Neural progenitor cell (in vitro differentiated cells): Measurements from ENCODE around the gene RPS26. TPM values are rescaled to one million over a fixed set of nuclear protein-coding genes. Genes with fewer than 3 reads are reported as not detected.
A peak's percentile ranks its signal among the peaks of the same experiment; 100 is the strongest.
"Not testable (repeated sequence)": the region's sequence is repeated elsewhere in the genome, so short reads cannot be mapped to it uniquely, and the experiment has no call there.

Experiments
- DNase-seq: peaks from one replicate; pipeline ENCODE4 v3.0.0-alpha.2; 2016; ENCODE audit warnings: low spot score
- H2AFZ ChIP-seq: fragments of 200-600 bp; sonication (generic); replicated peaks from 2 replicates; pipeline ENCODE4 v1.6.1; 2016; ENCODE audit warnings: antibody characterized with exemption
- H3F3A ChIP-seq: fragments of 200-600 bp; sonication (generic); 2 replicates; pipeline ENCODE4 v1.6.1; 2016; ENCODE audit warnings: antibody characterized with exemption, low read depth
- H3K27ac ChIP-seq: fragments of 200-600 bp; sonication (generic); 2 replicates; pipeline ENCODE4 v1.5.1; 2016; ENCODE audit warnings: mild to moderate bottlenecking
- H3K27me3 ChIP-seq: fragments of 200-600 bp; sonication (generic); 2 replicates; pipeline ENCODE4 v1.6.1; 2016; ENCODE audit warnings: mild to moderate bottlenecking, moderate library complexity
- H3K36me3 ChIP-seq: fragments of 200-600 bp; sonication (generic); 2 replicates; pipeline ENCODE4 v1.5.1; 2016
- H3K4me1 ChIP-seq: fragments of 200-600 bp; sonication (generic); 2 replicates; pipeline ENCODE4 v1.6.1; 2016; ENCODE audit warnings: mixed run types
- H3K4me2 ChIP-seq: fragments of 200-600 bp; sonication (generic); 2 replicates; pipeline ENCODE4 v1.6.1; 2016
- H3K4me3 ChIP-seq: fragments of 200-600 bp; sonication (generic); 2 replicates; pipeline ENCODE4 v1.5.1; 2016
- H3K79me2 ChIP-seq: fragments of 200-600 bp; sonication (generic); 2 replicates; pipeline ENCODE4 v1.6.1; 2016; ENCODE audit warnings: low read depth
- H3K9ac ChIP-seq: fragments of 200-600 bp; sonication (generic); 2 replicates; pipeline ENCODE4 v1.6.1; 2016
- H3K9me3 ChIP-seq: fragments of 200-600 bp; sonication (generic); 2 replicates; pipeline ENCODE4 v1.5.1; 2016; ENCODE audit warnings: low read depth
- H4K20me1 ChIP-seq: fragments of 200-600 bp; sonication (generic); 2 replicates; pipeline ENCODE4 v1.6.1; 2016; ENCODE audit warnings: low read depth
- H3K27ac Mint-ChIP-seq: 3 replicates; pipeline ENCODE4 v1.8.0; 2021; ENCODE audit warnings: mixed read lengths
- H3K27me3 Mint-ChIP-seq: 2 replicates; pipeline ENCODE4 v1.8.0; 2022; ENCODE audit warnings: low read depth, mild to moderate bottlenecking, inconsistent platforms, moderate library complexity, mixed read lengths; ENCODE audit not compliant: insufficient read depth
- H3K36me3 Mint-ChIP-seq: 3 replicates; pipeline ENCODE4 v1.8.0; 2021; ENCODE audit warnings: mixed read lengths
- H3K4me1 Mint-ChIP-seq: 3 replicates; pipeline ENCODE4 v1.8.0; 2021; ENCODE audit warnings: mixed read lengths
- H3K4me3 Mint-ChIP-seq: 3 replicates; pipeline ENCODE4 v1.8.0; 2021; ENCODE audit warnings: mild to moderate bottlenecking, moderate library complexity, mixed read lengths
- H3K9me3 Mint-ChIP-seq: 3 replicates; pipeline ENCODE4 v1.8.0; 2020; ENCODE audit warnings: mixed read lengths
- CTCF ChIP-seq: fragments of 200-600 bp; sonication (generic); IDR thresholded peaks from 2 replicates; pipeline ENCODE4 v1.5.1; 2017; ENCODE audit warnings: antibody characterized with exemption, mild to moderate bottlenecking
- EZH2 ChIP-seq: fragments of 200-600 bp; sonication (generic); IDR thresholded peaks from 2 replicates; pipeline ENCODE4 v1.6.1; 2017; ENCODE audit warnings: antibody characterized with exemption, mild to moderate bottlenecking, moderate library complexity
- EZH2phosphoT487 ChIP-seq: fragments of 200-600 bp; sonication (generic); IDR thresholded peaks from 2 replicates; pipeline ENCODE4 v1.6.1; 2017; ENCODE audit warnings: antibody characterized with exemption
- total RNA-seq: library from RNA; depleted of rRNA; stranded (reverse); fragments of >200 nt; gene quantifications from 2 replicates; pipeline ENCODE4 v1.2.3, GENCODE V29; 2015; ENCODE audit warnings: low replicate concordance

The RPS26 gene
- total RNA-seq, 1 donor from 2014 or later, result 721 TPM

- Histone ChIP-seq H3F3A (peaks cover 64% of the 10 kb centered on the region), H3K36me3 (peaks cover 8% of the 10 kb centered on the region), H3K4me3 (peak overlapping the region; percentile 63), H3K27ac (no peak overlapping the region), H3K9me3 (no peaks in the 10 kb centered on the region), H3K4me1 (peaks cover 14% of the 10 kb centered on the region), H2AFZ (no peak overlapping the region), H4K20me1 (peaks cover 10% of the 10 kb centered on the region), H3K9ac (peak overlapping the region; percentile 82), H3K27me3 (no peaks in the 10 kb centered on the region), H3K79me2 (peaks cover 23% of the 10 kb centered on the region), H3K4me2 (peak overlapping the region; percentile 81)
- Mint-ChIP-seq H3K4me1 (peaks cover 22% of the 10 kb centered on the region), H3K36me3 (peaks cover 13% of the 10 kb centered on the region), H3K27me3 (peaks cover 7% of the 10 kb centered on the region), H3K4me3 (peak overlapping the region; percentile 100), H3K9me3 (no peaks in the 10 kb centered on the region), H3K27ac (no peak overlapping the region)
- DNase-seq, result no peak
- TF ChIP-seq EZH2phosphoT487 (no peak), EZH2 (no peak), CTCF (no peak)
Observed at GRCh38 chr12:56042843-56043242, 1.1 kb downstream of the RPS26 start.

DNA sequence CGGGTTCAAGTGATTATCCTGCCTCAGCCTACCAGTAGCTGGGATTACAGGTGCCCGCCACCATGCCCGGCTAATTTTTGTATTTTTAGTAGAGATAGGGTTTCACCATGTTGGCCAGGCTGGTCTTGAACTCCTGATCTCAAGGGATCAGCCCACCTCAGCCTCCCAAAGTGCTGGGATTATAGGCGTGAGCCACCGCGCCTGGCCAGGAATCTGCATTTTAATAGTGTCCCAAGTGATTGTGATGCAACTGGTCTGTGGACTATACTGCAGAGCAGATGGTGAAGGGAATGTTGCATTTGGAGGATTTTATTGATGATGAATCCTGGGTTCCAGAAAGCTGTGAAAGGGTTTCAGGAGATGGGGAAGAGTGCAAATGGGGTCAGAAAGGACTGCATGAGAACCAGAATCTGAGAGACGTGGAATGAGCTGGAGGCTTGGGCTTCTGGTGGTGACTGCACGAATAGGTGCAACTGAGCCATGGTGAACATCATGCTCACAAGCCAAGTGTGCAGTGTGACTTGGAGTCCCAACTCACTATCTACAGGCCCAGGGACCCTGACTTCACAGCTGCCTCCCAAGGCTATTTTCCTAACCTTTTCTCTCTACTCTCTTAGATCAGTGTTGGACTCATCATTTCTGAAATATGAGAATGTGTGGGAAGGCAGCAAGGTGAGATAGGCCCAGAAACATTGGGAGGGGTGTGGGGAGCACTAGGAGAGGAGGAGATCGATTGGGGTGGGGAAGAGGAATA, 4.5 kb downstream of the RPS26 start:
- no peaks in the 10 kb centered on the region for H3K9me3 Mint-ChIP-seq
- no peak overlapping the region for H3K9ac ChIP-seq
- H3K27me3 ChIP-seq, result no peaks in the 10 kb centered on the region
- no peak overlapping the region for H3K27ac ChIP-seq
- H2AFZ ChIP-seq, result no peak overlapping the region
- H3K4me1 ChIP-seq, result peaks cover 7% of the 10 kb centered on the region
- H3K4me3 Mint-ChIP-seq, result no peak overlapping the region
- H3K36me3 ChIP-seq, result peaks cover 8% of the 10 kb centered on the region
- TF ChIP-seq EZH2 (no peak), EZH2phosphoT487 (no peak), CTCF (no peak)
- peak overlapping the region; percentile 52 for H3K27ac Mint-ChIP-seq
- peaks cover 52% of the 10 kb centered on the region for H3F3A ChIP-seq
- peaks cover 15% of the 10 kb centered on the region for H3K4me1 Mint-ChIP-seq
- peaks cover 23% of the 10 kb centered on the region for H3K79me2 ChIP-seq
- H4K20me1 ChIP-seq, result peaks cover 10% of the 10 kb centered on the region
- H3K27me3 Mint-ChIP-seq, result peaks cover 11% of the 10 kb centered on the region
- peaks cover 11% of the 10 kb centered on the region for H3K36me3 Mint-ChIP-seq
- no peak overlapping the region for H3K4me3 ChIP-seq
- H3K4me2 ChIP-seq, result no peak overlapping the region
- no peaks in the 10 kb centered on the region for H3K9me3 ChIP-seq
- DNase-seq, result no peak

DNA sequence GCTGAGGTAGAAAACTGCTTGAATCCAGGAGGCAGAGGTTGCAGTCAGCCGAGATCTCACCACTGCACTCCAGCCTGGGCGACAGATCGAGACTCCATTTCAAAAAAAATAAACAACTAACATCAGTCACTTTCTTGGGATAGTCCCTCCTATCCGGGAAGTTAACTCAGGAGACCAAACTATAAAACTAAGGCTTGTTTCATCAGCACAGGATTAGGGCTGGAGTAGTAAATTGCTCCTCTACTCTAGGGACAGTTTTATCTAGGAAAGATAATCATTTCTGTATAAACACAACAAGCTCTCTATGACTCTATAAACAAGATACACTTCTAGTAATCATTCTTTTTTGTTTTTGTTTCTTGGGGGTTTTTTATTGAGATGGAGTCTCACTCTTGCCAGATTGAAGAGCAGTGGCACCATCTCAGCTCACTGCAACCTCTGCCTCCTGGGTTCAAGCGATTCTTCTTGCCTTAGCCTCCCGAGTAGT, 11.7 kb downstream of the RPS26 start:
- Histone ChIP-seq H3K27ac (no peak overlapping the region), H3K4me1 (no peaks in the 10 kb centered on the region), H3K9me3 (no peaks in the 10 kb centered on the region), H4K20me1 (no peaks in the 10 kb centered on the region), H3K4me2 (no peak overlapping the region), H3K9ac (no peak overlapping the region), H2AFZ (no peak overlapping the region), H3K27me3 (no peaks in the 10 kb centered on the region), H3K36me3 (no peaks in the 10 kb centered on the region), H3F3A (no peaks in the 10 kb centered on the region), H3K79me2 (no peaks in the 10 kb centered on the region), H3K4me3 (no peak overlapping the region)
- Mint-ChIP-seq H3K4me3 (no peak overlapping the region), H3K9me3 (no peaks in the 10 kb centered on the region), H3K36me3 (no peaks in the 10 kb centered on the region), H3K27ac (no peak overlapping the region), H3K4me1 (no peaks in the 10 kb centered on the region), H3K27me3 (peaks cover 2% of the 10 kb centered on the region)
- DNase-seq, result no peak
- TF ChIP-seq CTCF (no peak), EZH2 (no peak), EZH2phosphoT487 (no peak)

GRCh38 chr12:56059964-56060363, 18.2 kb downstream of the RPS26 start:
- H3K4me2 ChIP-seq, H3K4me1 ChIP-seq, H3K9ac ChIP-seq, H3K27me3 ChIP-seq, H3K4me1 Mint-ChIP-seq, H3K27me3 Mint-ChIP-seq, H3K36me3 ChIP-seq, H3K9me3 Mint-ChIP-seq, H4K20me1 ChIP-seq, H3K36me3 Mint-ChIP-seq, H3K79me2 ChIP-seq, H3K4me3 ChIP-seq, H3K4me3 Mint-ChIP-seq, DNase-seq, H3F3A ChIP-seq, H2AFZ ChIP-seq, H3K27ac Mint-ChIP-seq, H3K9me3 ChIP-seq, H3K27ac ChIP-seq: not testable (repeated sequence)
